IPS DF 4.7 (cell line): Measurements from ENCODE around the gene FAM168B.
"Not testable (repeated sequence)": the region's sequence is repeated elsewhere in the genome, so short reads cannot be mapped to it uniquely, and the experiment has no call there.

Experiments used
- DNase-seq: peaks from one replicate; pipeline ENCODE4 v3.0.0-alpha.2; 2013; ENCODE audit warnings: low spot score; ENCODE audit errors: extremely low read depth

Gene FAM168B

DNA sequence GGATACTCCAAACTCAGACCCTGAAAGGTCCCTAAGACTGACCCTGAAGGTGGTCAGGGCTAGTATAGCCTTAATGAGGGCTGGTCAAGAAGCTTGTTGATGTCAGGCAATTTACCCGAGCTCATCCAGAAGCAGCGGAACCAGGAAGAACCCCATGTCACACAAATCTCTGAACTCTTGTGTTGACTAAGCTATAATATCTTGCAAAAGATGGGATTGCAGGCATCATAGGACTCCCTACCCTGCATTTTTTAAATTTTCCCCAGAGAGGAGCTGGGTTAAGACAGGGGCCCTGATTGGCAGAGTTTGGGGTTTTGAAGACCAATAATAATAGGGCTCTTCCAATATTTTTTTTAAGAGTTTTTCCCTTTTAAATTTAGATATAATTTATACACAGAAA, 9.9 kb upstream of the FAM168B start:
- no peak for DNase-seq

DNA sequence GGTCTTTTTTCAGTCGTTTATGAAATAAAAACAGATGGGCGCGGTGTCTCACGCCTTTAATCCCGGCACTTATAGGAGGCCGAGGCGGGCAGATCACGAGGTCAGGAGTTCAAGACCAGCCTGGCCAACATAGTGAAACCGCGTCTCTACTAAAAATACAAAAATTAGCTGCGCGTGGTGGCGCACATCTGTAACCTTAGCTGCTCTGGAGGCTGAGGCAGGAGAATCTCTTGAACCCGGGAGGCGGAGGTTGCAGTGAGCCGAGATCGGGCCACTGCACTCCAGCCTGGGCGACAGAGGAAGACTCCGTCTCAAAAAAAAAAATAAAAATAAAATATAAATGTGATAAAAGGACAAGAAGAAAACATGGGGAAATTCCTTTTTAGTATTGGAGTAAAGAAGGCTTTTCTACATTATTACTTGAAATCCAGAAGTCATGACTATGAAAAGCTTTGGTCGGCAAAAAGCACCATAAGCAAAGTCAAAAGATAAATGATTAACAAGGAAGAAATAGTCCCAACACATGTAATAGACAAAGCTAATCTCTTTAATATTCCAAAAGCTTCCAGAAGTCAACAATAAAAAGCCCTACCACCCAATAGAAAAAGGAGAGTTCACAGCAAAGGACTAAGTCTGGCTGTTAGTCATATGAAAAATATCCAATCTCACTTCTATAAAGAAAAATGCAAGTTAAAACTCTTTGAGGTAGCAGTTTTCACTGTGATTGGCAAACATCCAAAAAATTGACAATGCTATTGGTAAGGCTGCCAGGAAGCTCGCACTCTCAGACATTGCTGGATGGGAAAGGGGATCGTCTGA, 1.4 kb upstream of the FAM168B start:
- DNase-seq, result no peak

- no peak for DNase-seq
Measured at GRCh38 chr2:131093696-131094462, 619 bp upstream of the FAM168B start.

GRCh38 chr2:131092458-131093005, 728 bp downstream of the FAM168B start:
- DNase-seq, result no peak

DNA sequence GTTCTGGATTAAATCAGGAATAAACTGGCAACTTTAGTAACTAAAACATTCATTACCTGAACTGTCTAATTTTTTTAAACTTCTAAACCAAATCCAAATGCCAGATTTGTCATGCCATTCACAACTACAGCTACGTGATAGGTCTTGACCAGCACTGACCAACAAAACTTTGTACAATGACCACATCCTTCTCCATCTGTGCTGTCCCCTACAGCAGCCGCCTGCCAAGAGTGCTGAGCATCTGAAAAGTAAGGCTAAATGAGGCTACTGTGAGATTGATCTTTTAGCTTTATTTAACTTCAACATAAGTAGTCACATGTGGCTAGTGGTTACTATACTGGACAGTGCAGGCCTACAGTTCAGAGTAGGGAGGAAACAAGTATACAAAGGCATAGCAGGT, 7.6 kb downstream of the FAM168B start:
- no peak for DNase-seq

DNA sequence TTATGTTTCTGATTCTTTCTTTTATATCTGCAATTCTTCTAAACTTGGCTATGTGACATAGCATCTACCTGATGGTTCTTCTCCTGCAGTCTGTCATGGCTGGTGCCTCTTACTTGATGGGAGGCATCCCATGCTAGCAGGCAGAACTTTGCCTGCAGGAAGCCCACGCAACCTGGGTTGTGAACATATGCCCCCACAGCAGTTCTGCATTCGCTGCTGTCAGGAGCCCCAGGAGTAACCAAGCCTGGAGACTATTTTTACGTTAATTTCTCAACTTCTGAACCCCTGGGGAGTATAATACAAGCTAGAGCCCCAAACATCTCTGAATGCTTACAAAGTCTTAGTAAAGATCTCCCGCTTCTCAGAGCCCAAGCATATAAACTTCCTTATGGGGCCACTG, 12.1 kb downstream of the FAM168B start:
- DNase-seq, result no peak

- DNase-seq, result not testable (repeated sequence)
Measured at GRCh38 chr2:131079931-131080330, 13.3 kb downstream of the FAM168B start.

DNA sequence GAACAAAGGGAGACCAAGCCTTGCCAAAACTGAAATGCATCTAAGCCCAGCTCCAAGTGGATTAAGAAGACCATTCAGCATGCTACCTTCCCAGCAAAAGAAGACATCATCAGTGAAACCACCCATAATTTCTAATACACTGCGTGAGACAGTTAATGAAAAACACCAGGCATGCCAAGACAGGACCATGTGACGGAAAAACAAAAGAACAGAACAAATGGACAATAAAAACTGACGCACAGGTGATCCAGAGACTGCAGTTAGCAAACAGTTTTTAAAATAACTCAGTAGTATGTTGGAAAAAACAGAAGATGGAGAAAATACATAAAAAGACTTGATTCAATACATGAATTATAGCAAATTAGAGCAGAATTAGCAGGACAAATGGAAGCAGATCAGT, 15.3 kb downstream of the FAM168B start:
- no peak for DNase-seq

DNA sequence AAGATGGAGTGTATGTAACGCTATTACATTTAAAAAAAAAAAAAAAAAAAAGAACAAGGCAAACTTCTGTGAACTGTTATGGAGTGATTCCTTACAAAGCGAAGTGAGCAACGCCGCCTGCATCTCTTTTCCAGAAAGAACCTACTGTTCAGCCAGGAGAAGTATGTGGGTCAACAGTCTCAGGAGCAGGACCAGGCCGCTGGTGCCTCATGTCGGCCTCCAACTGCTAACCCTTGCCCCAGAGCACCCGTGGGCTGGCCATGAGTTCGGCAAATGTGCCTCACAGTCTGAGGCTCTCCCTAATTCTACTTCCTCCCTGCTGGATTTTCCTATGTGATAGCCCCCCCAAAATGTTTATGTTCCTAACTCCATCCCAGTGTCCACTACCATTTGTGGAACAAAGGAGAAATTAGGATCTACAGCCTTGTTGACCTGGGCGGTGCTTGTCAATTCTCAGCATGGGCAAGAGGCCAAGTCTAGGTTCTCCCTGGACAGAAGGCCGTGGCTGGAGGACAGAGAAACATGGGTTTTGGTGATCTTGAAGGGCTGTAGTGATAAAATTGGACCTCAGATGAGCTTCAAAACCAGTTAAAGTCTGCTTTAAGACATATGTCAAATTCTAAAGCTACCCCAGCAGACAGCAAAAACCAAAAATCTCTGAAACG, 15.9 kb downstream of the FAM168B start:
- DNase-seq, result no peak

- no peak for DNase-seq
Measured at GRCh38 chr2:131076707-131077106, 16.6 kb downstream of the FAM168B start.

DNA sequence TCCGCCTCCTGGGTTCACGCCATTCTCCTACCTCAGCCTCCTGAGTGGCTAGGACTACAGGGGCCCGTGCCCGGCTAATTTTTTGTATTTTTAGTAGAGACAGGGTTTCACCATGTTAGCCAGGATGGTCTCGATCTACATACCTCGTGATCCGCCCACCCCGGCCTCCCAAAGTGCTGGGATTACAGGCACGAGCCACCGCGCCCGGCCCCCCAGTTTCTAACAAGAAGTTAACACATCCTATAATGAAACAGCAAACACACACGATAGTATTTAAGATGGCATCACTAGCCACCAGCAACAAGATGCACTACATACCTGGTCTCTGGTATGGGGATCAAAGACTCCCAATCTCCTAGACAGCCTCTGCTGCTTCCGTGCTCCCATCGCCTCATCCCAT, 17.7 kb downstream of the FAM168B start:
- not testable (repeated sequence) for DNase-seq

DNA sequence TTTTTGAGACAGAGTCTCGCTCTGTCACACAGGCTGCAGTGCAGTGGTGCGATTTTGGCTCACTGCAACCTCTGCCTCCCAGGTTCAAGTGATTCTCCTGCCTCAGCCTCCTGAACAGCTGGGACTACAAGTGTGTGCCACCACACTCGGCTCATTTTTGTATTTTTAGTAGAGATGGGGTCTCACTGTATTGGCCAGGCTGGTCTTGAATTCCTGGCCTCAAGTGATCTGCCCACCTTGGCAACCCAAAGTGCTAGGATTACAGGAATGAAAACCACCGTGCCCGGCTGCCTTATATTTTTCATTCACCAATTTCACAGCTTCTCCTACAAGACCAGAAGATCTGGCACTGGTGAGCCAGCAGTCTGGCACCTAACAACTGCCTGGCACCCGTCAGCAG, 25.1 kb downstream of the FAM168B start:
- DNase-seq, result not testable (repeated sequence)

GRCh38 chr2:131067465-131068125, 25.7 kb downstream of the FAM168B start:
- no peak for DNase-seq

DNA sequence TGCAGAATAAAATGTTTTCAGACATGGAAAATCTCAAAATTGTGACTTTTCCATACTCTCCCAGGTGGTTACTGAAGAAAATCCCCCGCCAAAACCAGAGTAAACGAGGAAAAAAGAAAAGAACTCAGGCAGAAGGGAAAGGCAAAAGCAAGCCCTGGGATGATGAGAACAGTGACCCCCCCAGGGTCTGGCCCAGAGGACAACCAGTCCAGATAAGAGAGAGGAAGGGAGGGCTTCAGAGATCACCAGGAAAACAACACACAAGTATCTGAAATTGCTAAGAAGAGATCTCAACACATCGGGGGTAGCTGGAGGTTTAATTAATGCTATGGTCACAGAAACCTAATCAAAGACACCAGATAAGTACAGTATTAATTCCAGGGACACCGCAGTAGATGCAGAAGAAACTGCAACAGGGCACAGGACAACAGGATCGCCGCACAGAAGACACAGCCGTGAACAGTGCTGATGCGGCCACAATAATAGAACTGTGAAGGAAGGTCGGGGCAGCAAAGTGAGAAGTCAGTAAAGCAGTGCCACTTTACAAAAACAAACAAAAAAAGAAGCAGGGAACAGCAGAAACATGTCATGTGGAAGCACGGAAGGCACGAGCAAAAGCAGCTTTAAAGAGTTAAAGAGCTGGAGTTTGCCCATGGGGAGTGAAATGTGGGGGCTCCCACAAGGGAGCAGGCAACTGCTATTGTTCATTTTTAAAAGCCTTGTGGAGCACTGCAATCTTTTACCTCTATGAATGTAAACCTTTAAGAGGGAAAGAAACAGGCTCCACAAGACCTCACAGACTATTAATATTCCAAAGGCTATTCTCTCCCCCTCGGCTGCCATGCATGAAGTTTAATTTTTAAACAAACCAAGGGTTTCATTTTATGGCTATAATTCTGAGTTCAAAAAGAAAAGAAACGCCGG, 28.4 kb downstream of the FAM168B start:
- DNase-seq, result no peak

- no peak for DNase-seq
Measured at GRCh38 chr2:131063501-131064283, 29.6 kb downstream of the FAM168B start.

- no peak for DNase-seq
Measured at GRCh38 chr2:131058920-131059319, 34.3 kb downstream of the FAM168B start.

DNA sequence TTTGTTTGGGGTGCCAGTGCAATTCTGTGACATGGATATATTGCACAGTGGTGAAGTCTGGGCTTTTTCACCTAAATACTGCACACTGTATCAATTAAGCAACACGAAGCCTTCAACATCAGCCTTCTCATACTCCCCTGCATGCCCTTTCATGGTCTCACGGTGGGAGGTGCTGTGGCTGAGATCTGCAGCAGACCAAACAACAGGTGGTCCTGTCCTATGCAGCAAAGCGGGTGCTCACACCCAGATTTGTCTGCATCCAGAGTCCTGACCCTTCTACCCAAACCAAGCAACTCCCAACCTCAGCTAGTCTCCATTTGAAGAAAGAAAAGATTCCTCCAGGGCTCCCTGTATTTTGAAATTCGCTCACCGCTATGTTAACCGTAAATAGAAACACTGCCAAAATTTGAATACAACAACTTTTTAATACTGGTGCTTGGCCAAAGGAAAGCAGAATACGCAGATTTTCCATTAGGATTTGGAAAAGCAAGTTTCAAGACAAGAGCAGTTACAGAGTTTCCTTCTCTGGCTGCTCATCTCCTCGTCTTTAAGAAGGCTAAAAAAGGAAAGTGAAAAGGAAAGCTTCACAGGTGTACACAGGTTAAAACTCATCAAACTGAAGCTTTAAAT, 34.9 kb downstream of the FAM168B start:
- DNase-seq, result no peak

GRCh38 chr2:131056932-131057287, 36.4 kb downstream of the FAM168B start:
- DNase-seq, result no peak
